Mesendoderm (in vitro differentiated cells): ENCODE data around the gene ERN1.

Experiments
- DNase-seq: peaks from one replicate; pipeline ENCODE4 v3.0.0; 2013
- H2AK5ac ChIP-seq: 2 replicates; pipeline ENCODE4 v1.6.1; 2013; ENCODE audit warnings: low read length, inconsistent platforms
- H2BK120ac ChIP-seq: 2 replicates; pipeline ENCODE4 v1.6.1; 2013; ENCODE audit warnings: low read depth, mild to moderate bottlenecking, low read length, moderate library complexity, mixed read lengths
- H2BK15ac ChIP-seq: replicated peaks from 2 replicates; pipeline ENCODE4 v1.6.1; 2013; ENCODE audit warnings: low read depth, mild to moderate bottlenecking, moderate library complexity
- H2BK5ac ChIP-seq: 2 replicates; pipeline ENCODE4 v1.6.1; 2013; ENCODE audit warnings: low read length, inconsistent platforms
- H3K18ac ChIP-seq: 2 replicates; pipeline ENCODE4 v1.6.1; 2013; ENCODE audit warnings: mild to moderate bottlenecking, low read length, mixed read lengths
- H3K23ac ChIP-seq: one replicate; pipeline ENCODE4 v1.6.1; 2013; ENCODE audit warnings: low read length
- H3K27ac ChIP-seq: 2 replicates; pipeline ENCODE4 v1.5.1; 2013; ENCODE audit warnings: low read depth, mild to moderate bottlenecking, inconsistent platforms, low read length, moderate library complexity
- H3K27me3 ChIP-seq: 2 replicates; pipeline ENCODE4 v1.6.1; 2013; ENCODE audit warnings: low read length, control low read depth, mild to moderate bottlenecking, inconsistent platforms; ENCODE audit not compliant: insufficient read depth, poor library complexity
- H3K36me3 ChIP-seq: 2 replicates; pipeline ENCODE4 v1.6.1; 2013; ENCODE audit warnings: low read length, inconsistent platforms; ENCODE audit not compliant: control insufficient read depth, insufficient read depth
- H3K4ac ChIP-seq: one replicate; pipeline ENCODE4 v1.6.1; 2013; ENCODE audit warnings: low read depth, mild to moderate bottlenecking, low read length, moderate library complexity
- H3K4me1 ChIP-seq: 2 replicates; pipeline ENCODE4 v1.6.1; 2013; ENCODE audit warnings: low read depth, low read length, inconsistent platforms; ENCODE audit not compliant: control insufficient read depth
- H3K4me2 ChIP-seq: 2 replicates; pipeline ENCODE4 v1.6.1; 2013; ENCODE audit warnings: low read length
- H3K4me3 ChIP-seq: 2 replicates; pipeline ENCODE4 v1.5.1; 2013; ENCODE audit warnings: mild to moderate bottlenecking, low read length
- H3K56ac ChIP-seq: one replicate; pipeline ENCODE4 v1.6.1; 2013; ENCODE audit warnings: low read length
- H3K79me1 ChIP-seq: 2 replicates; pipeline ENCODE4 v1.6.1; 2013; ENCODE audit warnings: low read length, inconsistent platforms
- H3K79me2 ChIP-seq: 2 replicates; pipeline ENCODE4 v1.6.1; 2013; ENCODE audit warnings: mild to moderate bottlenecking, low read length; ENCODE audit not compliant: control insufficient read depth, insufficient read depth
- H3K9ac ChIP-seq: 2 replicates; pipeline ENCODE4 v1.6.1; 2013; ENCODE audit warnings: low read length, inconsistent platforms
- H4K5ac ChIP-seq: one replicate; pipeline ENCODE4 v1.6.1; 2013; ENCODE audit warnings: low read length
- H4K8ac ChIP-seq: one replicate; pipeline ENCODE4 v1.6.1; 2013; ENCODE audit warnings: low read depth, mild to moderate bottlenecking, control low read depth, low read length, moderate library complexity
- WGBS: extraction: QIAGEN DNeasy Blood & Tissue Kit; methylation state at CpG from one replicate; pipeline ENCODE4 v1.1.7; 2013; ENCODE audit warnings: low lambda C conversion rate, missing lambda C conversion rate; ENCODE audit not compliant: insufficient coverage; ENCODE audit errors: extremely low coverage; 5-methylcytosine and 5-hydroxymethylcytosine counted together

ERN1 gene

GRCh38 chr17:64103391-64104364 lies 26.3 kb downstream of the ERN1 start:
- H2BK5ac ChIP-seq: no peak overlapping the region
- H3K4ac ChIP-seq: no peak overlapping the region
- DNase-seq: no peak
- H3K36me3 ChIP-seq: no peaks in the 10 kb centered on the region
- H4K8ac ChIP-seq: no peak overlapping the region
- no peak overlapping the region for H3K23ac ChIP-seq
- no CpG with 5 or more reads among the region's 5 CpGs for WGBS
- H3K9ac ChIP-seq: no peak overlapping the region
- H3K4me1 ChIP-seq: no peaks in the 10 kb centered on the region
- H4K5ac ChIP-seq: no peak overlapping the region
- no peaks in the 10 kb centered on the region for H3K79me2 ChIP-seq
- H2BK15ac ChIP-seq: no peak overlapping the region
- H3K27me3 ChIP-seq: no peaks in the 10 kb centered on the region
- H2AK5ac ChIP-seq: no peak overlapping the region
- H3K4me3 ChIP-seq: no peak overlapping the region
- no peak overlapping the region for H2BK120ac ChIP-seq
- H3K79me1 ChIP-seq: no peaks in the 10 kb centered on the region
- H3K4me2 ChIP-seq: no peak overlapping the region
- H3K27ac ChIP-seq: no peak overlapping the region
- H3K18ac ChIP-seq: no peak overlapping the region
- no peak overlapping the region for H3K56ac ChIP-seq

GRCh38 chr17:64102627-64103390 lies 27.1 kb downstream of the ERN1 start:
- no peak overlapping the region for H3K4me3 ChIP-seq
- no peak overlapping the region for H2AK5ac ChIP-seq
- H3K9ac ChIP-seq: no peak overlapping the region
- H2BK15ac ChIP-seq: no peak overlapping the region
- no peaks in the 10 kb centered on the region for H3K79me2 ChIP-seq
- H2BK5ac ChIP-seq: no peak overlapping the region
- H4K8ac ChIP-seq: no peak overlapping the region
- no peaks in the 10 kb centered on the region for H3K79me1 ChIP-seq
- no CpG with 5 or more reads among the region's 7 CpGs for WGBS
- H3K27me3 ChIP-seq: no peaks in the 10 kb centered on the region
- no peak overlapping the region for H3K4ac ChIP-seq
- no peak overlapping the region for H3K18ac ChIP-seq
- H3K56ac ChIP-seq: no peak overlapping the region
- H3K23ac ChIP-seq: no peak overlapping the region
- no peak overlapping the region for H3K27ac ChIP-seq
- H2BK120ac ChIP-seq: no peak overlapping the region
- no peaks in the 10 kb centered on the region for H3K4me1 ChIP-seq
- no peak overlapping the region for H3K4me2 ChIP-seq
- no peak overlapping the region for H4K5ac ChIP-seq
- no peak for DNase-seq
- no peaks in the 10 kb centered on the region for H3K36me3 ChIP-seq

GRCh38 chr17:64099543-64099942 lies 30.4 kb downstream of the ERN1 start:
- no peaks in the 10 kb centered on the region for H3K79me2 ChIP-seq
- H3K79me1 ChIP-seq: no peaks in the 10 kb centered on the region
- H3K56ac ChIP-seq: no peak overlapping the region
- no peak overlapping the region for H3K4me2 ChIP-seq
- H3K4me1 ChIP-seq: no peaks in the 10 kb centered on the region
- no peak overlapping the region for H3K23ac ChIP-seq
- H3K18ac ChIP-seq: no peak overlapping the region
- no peak overlapping the region for H3K4ac ChIP-seq
- no peaks in the 10 kb centered on the region for H3K36me3 ChIP-seq
- H2BK15ac ChIP-seq: no peak overlapping the region
- H4K5ac ChIP-seq: no peak overlapping the region
- no peaks in the 10 kb centered on the region for H3K27me3 ChIP-seq
- no peak overlapping the region for H2BK120ac ChIP-seq
- no CpG with 5 or more reads among the region's 6 CpGs for WGBS
- no peak overlapping the region for H3K4me3 ChIP-seq
- H3K27ac ChIP-seq: no peak overlapping the region
- H2AK5ac ChIP-seq: no peak overlapping the region
- no peak overlapping the region for H3K9ac ChIP-seq
- no peak overlapping the region for H2BK5ac ChIP-seq
- no peak for DNase-seq
- H4K8ac ChIP-seq: no peak overlapping the region

- no peak overlapping the region for H3K18ac ChIP-seq
- H2BK15ac ChIP-seq: no peak overlapping the region
- WGBS: no CpG with 5 or more reads among the region's 8 CpGs
- H2AK5ac ChIP-seq: no peak overlapping the region
- no peaks in the 10 kb centered on the region for H3K4me1 ChIP-seq
- no peak overlapping the region for H2BK120ac ChIP-seq
- no peaks in the 10 kb centered on the region for H3K36me3 ChIP-seq
- H4K5ac ChIP-seq: no peak overlapping the region
- no peaks in the 10 kb centered on the region for H3K79me2 ChIP-seq
- no peak overlapping the region for H3K27ac ChIP-seq
- no peak overlapping the region for H4K8ac ChIP-seq
- H3K79me1 ChIP-seq: no peaks in the 10 kb centered on the region
- H3K4me2 ChIP-seq: no peak overlapping the region
- no peaks in the 10 kb centered on the region for H3K27me3 ChIP-seq
- H3K56ac ChIP-seq: no peak overlapping the region
- no peak overlapping the region for H2BK5ac ChIP-seq
- H3K4ac ChIP-seq: no peak overlapping the region
- no peak overlapping the region for H3K9ac ChIP-seq
- H3K23ac ChIP-seq: no peak overlapping the region
- DNase-seq: no peak
- no peak overlapping the region for H3K4me3 ChIP-seq
Observed at GRCh38 chr17:64097196-64097936, 32.6 kb downstream of the ERN1 start.

- DNase-seq: no peak
- Histone ChIP-seq H3K79me1 (no peaks in the 10 kb centered on the region), H3K9ac (no peak overlapping the region), H3K79me2 (no peaks in the 10 kb centered on the region), H3K56ac (no peak overlapping the region), H4K8ac (no peak overlapping the region), H3K27ac (no peak overlapping the region), H2AK5ac (no peak overlapping the region), H3K36me3 (no peaks in the 10 kb centered on the region), H3K23ac (no peak overlapping the region), H3K27me3 (no peaks in the 10 kb centered on the region), H3K4me2 (no peak overlapping the region), H2BK5ac (no peak overlapping the region), H4K5ac (no peak overlapping the region), H3K18ac (no peak overlapping the region), H3K4ac (no peak overlapping the region), H3K4me1 (no peaks in the 10 kb centered on the region), H2BK120ac (no peak overlapping the region), H2BK15ac (no peak overlapping the region), H3K4me3 (no peak overlapping the region)
- WGBS: no CpG with 5 or more reads among the region's 3 CpGs
Observed at GRCh38 chr17:64096037-64096436, 33.9 kb downstream of the ERN1 start.
